GM23248 (cell line): Measurements from ENCODE around the gene DDX31.

Source experiments
- EZH2 ChIP-seq: fragments of 200-600 bp; sonication (generic); IDR thresholded peaks from 2 replicates; pipeline ENCODE4 v1.6.1; 2018; ENCODE audit warnings: antibody characterized with exemption, mild to moderate bottlenecking; ENCODE audit not compliant: insufficient read depth, poor library complexity, severe bottlenecking
- EZH2phosphoT487 ChIP-seq: fragments of 200-600 bp; sonication (generic); IDR thresholded peaks from 2 replicates; pipeline ENCODE4 v1.6.1; 2018; ENCODE audit warnings: antibody characterized with exemption, moderate library complexity, mild to moderate bottlenecking, low read depth; ENCODE audit not compliant: insufficient read depth

DNA sequence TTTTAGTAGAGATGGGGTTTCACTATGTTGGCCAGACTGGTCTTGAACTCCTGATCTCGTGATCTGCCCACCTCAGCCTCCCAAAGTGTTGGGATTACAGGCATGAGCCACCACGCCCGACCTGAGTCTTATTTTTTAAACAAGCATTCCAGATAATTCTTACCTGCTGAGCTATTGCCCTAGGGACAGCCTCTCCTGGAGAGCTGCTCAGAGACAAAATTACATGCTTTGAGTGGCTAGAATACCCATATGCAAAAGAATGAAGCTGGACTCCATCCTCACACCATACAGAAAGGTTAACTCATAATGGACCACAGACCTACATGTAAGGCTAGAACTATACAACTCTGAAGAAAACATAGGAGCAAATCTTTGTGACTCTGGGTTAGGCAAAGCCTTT is 42.1 kb upstream of the DDX31 start:
- TF ChIP-seq EZH2phosphoT487: no peak
- no peak for TF ChIP-seq EZH2
